Progenitor cell of endocrine pancreas (in vitro differentiated cells): ENCODE data around the gene UNC45A. TPM values are rescaled to one million over a fixed set of nuclear protein-coding genes. Genes with fewer than 3 reads are reported as not detected.

Experiments used
- DNase-seq: peaks from one replicate; pipeline ENCODE4 v3.0.0; 2021; ENCODE audit warnings: low spot score; ENCODE audit not compliant: unreplicated experiment
- H3K27ac Mint-ChIP-seq: 2 replicates; pipeline ENCODE4 v1.8.0; 2021; ENCODE audit warnings: mild to moderate bottlenecking, moderate library complexity, mixed read lengths
- H3K27me3 Mint-ChIP-seq: 2 replicates; pipeline ENCODE4 v1.8.0; 2021; ENCODE audit warnings: mixed read lengths
- H3K36me3 Mint-ChIP-seq: 2 replicates; pipeline ENCODE4 v1.8.0; 2022; ENCODE audit warnings: mixed read lengths; ENCODE audit not compliant: insufficient read depth
- H3K4me1 Mint-ChIP-seq: 2 replicates; pipeline ENCODE4 v1.8.0; 2021; ENCODE audit warnings: low read depth, mixed read lengths
- H3K4me3 Mint-ChIP-seq: 2 replicates; pipeline ENCODE4 v1.8.0; 2021; ENCODE audit warnings: low read depth, mild to moderate bottlenecking, moderate library complexity, mixed read lengths
- H3K9me3 Mint-ChIP-seq: 2 replicates; pipeline ENCODE4 v1.8.0; 2021; ENCODE audit warnings: low read depth, mixed read lengths
- total RNA-seq: library from RNA; stranded (reverse); gene quantifications from 2 replicates; pipeline ENCODE4 v1.2.1, GENCODE V29; 2021
- TF ChIP-seq, protein P1 (sequence below): fragments of 200-600 bp; sonication (generic); IDR thresholded peaks from one replicate; pipeline ENCODE4 v1.5.0; 2021; ENCODE audit warnings: antibody characterized with exemption, mild to moderate bottlenecking; ENCODE audit not compliant: unreplicated experiment

Gene UNC45A
- total RNA-seq, 1 donor from 2014 or later, result 90.6 TPM

DNA sequence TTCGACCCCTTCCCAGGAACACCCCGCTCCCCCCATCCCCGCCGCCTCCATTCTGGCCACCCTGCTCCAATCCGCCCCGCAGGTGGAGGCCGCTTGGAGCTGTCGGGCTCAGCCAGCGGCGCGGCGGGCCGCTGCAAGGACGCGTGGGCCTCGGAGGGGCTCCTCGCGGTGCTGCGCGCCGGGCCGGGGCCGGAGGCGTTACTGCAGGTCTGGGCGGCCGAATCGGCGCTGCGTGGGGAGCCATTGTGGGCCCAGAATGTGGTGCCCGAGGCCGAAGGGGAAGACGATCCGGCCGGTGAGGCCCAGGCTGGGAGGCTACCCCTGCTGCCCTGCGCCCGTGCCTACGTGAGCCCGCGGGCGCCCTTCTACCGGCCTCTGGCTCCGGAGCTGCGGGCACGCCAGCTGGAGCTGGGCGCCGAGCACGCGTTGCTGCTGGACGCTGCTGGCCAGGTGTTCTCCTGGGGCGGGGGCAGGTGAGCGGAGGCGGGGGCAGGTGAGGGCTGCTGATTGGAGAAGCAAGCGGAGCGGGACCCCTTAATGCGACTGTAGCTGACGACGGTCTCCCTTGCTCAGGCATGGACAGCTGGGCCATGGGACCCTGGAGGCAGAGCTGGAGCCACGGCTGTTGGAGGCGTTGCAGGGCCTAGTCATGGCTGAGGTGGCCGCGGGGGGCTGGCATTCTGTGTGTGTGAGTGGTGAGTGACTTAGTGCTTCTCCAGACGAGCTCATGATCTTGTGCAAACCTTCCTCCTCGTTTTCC lies 22.1 kb downstream of the UNC45A start:
- Mint-ChIP-seq H3K4me3 (peak overlapping the region; percentile 86), H3K9me3 (no peaks in the 10 kb centered on the region), H3K36me3 (peaks cover 8% of the 10 kb centered on the region), H3K27ac (peak overlapping the region; percentile 69), H3K4me1 (peaks cover 9% of the 10 kb centered on the region), H3K27me3 (no peaks in the 10 kb centered on the region)
- TF ChIP-seq, protein P1, sequence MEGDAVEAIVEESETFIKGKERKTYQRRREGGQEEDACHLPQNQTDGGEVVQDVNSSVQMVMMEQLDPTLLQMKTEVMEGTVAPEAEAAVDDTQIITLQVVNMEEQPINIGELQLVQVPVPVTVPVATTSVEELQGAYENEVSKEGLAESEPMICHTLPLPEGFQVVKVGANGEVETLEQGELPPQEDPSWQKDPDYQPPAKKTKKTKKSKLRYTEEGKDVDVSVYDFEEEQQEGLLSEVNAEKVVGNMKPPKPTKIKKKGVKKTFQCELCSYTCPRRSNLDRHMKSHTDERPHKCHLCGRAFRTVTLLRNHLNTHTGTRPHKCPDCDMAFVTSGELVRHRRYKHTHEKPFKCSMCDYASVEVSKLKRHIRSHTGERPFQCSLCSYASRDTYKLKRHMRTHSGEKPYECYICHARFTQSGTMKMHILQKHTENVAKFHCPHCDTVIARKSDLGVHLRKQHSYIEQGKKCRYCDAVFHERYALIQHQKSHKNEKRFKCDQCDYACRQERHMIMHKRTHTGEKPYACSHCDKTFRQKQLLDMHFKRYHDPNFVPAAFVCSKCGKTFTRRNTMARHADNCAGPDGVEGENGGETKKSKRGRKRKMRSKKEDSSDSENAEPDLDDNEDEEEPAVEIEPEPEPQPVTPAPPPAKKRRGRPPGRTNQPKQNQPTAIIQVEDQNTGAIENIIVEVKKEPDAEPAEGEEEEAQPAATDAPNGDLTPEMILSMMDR, result no peak
- DNase-seq, result peak; percentile 30

DNA sequence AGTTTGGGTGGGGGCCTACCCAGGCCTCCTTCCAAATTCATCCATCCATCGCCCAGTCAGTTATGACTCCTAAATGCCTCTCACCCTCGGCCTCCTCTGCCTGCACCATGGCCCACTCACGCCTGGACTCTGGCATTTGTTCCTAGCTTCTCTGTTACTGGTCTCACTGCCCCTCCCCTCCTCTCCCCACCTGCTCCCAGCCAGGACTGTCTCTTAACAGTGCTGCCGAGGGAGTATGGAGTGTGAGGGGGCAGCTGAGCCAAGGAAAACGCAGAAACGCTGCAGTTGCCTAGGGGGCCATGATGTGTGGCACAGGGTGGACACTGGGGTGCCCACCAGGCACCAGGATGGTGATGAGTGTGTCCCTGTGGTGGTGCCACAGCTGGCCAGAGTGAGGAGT lies 22.7 kb downstream of the UNC45A start:
- Mint-ChIP-seq H3K4me1 (peaks cover 9% of the 10 kb centered on the region), H3K36me3 (peaks cover 11% of the 10 kb centered on the region), H3K27me3 (no peaks in the 10 kb centered on the region), H3K4me3 (peak overlapping the region; percentile 79), H3K27ac (peak overlapping the region; percentile 64), H3K9me3 (no peaks in the 10 kb centered on the region)
- TF ChIP-seq, protein P1, result no peak
- no peak for DNase-seq

DNA sequence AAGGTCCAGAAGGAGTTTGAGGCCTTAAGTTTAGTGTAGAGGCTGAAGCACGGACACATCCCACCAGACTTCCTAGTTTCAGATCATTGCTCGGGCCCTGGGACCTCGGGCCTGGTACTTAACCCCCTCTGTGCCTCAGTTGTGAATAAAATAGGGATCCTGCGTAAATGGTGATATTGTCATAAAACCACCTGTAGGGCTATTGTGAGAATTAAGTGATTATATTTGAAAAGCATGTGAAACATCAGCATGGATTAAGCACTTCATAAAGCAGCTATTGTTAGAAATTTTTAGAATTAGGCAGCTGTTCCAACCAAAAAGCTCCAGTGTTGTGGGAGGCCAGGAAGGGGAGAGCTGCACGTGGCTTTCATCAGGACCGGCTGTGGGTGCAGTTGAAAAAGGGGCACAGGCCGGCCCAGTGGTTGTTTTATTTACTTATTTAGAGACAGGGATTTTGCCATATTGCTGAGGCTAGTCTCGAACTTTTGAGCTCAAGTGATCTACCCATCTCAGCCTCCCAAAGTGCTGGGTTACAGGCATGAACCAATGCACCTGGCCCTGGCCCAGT lies 24.0 kb downstream of the UNC45A start:
- TF ChIP-seq, protein P1, result no peak
- Mint-ChIP-seq H3K27me3 (no peaks in the 10 kb centered on the region), H3K9me3 (no peaks in the 10 kb centered on the region), H3K4me3 (no peak overlapping the region), H3K36me3 (peaks cover 12% of the 10 kb centered on the region), H3K27ac (no peak overlapping the region), H3K4me1 (peaks cover 9% of the 10 kb centered on the region)
- no peak for DNase-seq

DNA sequence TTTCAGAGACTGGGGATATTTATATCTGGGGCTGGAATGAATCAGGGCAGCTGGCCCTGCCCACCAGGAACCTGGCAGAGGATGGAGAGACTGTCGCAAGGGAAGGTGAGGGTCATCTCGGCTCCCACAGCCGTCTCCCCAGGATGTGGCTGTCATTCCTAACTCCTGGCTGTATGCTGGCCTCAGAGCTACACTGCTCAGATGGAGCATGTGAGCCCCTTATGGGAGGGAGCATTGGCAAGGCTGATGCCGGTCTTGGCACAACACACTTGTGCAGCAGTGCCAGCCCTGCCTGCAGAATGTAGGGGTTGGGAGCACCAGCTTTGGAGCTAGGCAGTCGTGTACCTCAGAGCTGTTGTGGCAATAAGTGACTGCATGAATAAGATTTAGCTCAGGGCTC lies 24.8 kb downstream of the UNC45A start:
- TF ChIP-seq, protein P1, result no peak

DNA sequence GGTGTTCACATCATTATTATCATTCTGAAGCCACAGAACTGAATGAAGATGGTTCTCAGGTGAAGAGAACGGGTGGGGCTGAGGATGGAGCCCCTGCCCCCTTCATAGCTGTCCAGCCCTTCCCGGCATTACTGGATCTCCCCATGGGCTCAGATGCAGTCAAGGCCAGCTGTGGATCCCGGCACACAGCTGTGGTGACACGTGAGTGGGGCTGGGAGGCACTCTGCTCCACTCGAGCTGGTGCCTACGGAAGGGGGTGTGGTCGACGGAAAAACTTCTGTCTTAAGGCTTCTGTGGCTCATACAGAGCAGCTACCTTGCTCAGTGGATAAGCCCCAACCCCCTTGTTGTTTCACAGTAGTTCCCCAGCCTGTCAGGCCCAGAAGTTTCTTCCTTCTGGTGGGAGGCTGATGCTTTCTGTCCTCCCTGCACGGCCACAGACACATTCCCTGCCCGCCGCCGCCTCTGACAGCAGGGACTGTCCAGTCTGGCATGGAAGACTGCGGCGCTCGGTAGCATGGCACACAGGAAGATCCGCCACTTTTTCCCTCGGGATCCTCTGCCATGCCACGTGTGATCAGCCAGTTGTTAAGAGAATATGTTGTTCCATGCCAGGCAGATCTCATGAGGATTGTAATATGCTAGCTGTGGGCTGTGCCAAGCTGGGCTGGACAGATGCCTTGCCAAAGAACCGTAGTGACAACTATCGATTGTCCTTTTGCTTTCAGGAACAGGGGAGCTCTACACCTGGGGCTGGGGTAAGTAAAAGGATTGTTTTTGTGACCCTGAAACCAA lies 25.4 kb downstream of the UNC45A start:
- Mint-ChIP-seq H3K27ac (no peak overlapping the region), H3K9me3 (no peaks in the 10 kb centered on the region), H3K36me3 (peaks cover 14% of the 10 kb centered on the region), H3K4me1 (peaks cover 9% of the 10 kb centered on the region), H3K27me3 (no peaks in the 10 kb centered on the region), H3K4me3 (no peak overlapping the region)
- TF ChIP-seq, protein P1, result no peak
- DNase-seq, result no peak

More for the DNA sequence above, 24.8 kb downstream of the UNC45A start:
- Mint-ChIP-seq H3K36me3 (peaks cover 12% of the 10 kb centered on the region), H3K4me3 (peak overlapping the region; percentile 29), H3K9me3 (no peaks in the 10 kb centered on the region), H3K27me3 (no peaks in the 10 kb centered on the region), H3K4me1 (peaks cover 9% of the 10 kb centered on the region), H3K27ac (no peak overlapping the region)
- no peak for DNase-seq
